ENCODE data around the gene TAC4. TPM values are rescaled to one million over a fixed set of nuclear protein-coding genes. Genes with fewer than 3 reads are reported as not detected.

Gene TAC4
- total and polyA plus RNA-seq, 2 experiments from 2014 or later, result 0.78 TPM; not detected in 1

DNA sequence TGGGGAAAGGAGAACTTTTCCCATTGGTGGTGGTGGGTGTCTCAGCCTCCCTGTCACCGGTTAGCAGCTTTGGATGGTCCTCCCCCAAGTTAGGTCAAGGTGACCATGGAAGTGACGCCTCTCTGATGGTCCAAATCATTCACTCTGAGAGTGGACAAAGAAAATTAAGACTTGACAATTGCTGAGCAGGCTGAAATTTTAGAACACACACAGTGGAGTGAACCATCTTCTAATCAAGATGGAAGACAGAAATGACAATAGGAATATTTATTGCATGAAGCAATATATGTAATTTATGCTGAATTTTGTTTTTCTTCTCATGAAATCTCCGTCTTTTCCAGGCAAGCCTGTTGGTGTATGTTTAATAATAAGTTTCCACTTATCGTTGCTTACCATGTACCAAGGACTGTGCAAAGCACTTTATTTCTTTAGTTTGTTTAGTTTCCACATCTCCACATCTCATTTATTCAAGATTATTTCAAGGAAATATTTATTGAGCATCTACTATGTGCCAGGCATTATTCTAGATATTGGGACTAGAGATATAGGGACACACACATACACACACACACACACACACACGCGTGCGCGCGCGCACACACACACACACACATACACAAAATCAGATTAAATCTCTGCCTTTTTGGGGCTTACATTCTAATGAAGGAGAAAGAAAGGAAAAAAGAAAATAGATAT lies 44.0 kb upstream of the TAC4 start:
- H3K27me3 ChIP-seq, result peaks cover 44% of the 10 kb centered on the region
- no peak for DNase-seq (ENCODE audit: low read depth in 1 of 2, low spot score in 1 of 2)
- no peaks in the 10 kb centered on the region for H3K36me3 ChIP-seq
- TF ChIP-seq, protein P1, sequence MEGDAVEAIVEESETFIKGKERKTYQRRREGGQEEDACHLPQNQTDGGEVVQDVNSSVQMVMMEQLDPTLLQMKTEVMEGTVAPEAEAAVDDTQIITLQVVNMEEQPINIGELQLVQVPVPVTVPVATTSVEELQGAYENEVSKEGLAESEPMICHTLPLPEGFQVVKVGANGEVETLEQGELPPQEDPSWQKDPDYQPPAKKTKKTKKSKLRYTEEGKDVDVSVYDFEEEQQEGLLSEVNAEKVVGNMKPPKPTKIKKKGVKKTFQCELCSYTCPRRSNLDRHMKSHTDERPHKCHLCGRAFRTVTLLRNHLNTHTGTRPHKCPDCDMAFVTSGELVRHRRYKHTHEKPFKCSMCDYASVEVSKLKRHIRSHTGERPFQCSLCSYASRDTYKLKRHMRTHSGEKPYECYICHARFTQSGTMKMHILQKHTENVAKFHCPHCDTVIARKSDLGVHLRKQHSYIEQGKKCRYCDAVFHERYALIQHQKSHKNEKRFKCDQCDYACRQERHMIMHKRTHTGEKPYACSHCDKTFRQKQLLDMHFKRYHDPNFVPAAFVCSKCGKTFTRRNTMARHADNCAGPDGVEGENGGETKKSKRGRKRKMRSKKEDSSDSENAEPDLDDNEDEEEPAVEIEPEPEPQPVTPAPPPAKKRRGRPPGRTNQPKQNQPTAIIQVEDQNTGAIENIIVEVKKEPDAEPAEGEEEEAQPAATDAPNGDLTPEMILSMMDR (IDR thresholded peaks at IDR 0.05; ENCODE audit: low read depth, low read length), result no peak
- H3K27ac ChIP-seq, result no peak overlapping the region
- H3K4me3 ChIP-seq, result no peak overlapping the region
- H3K9me3 ChIP-seq (ENCODE audit: low read depth), result no peaks in the 10 kb centered on the region
- H3K4me1 ChIP-seq (ENCODE audit: low read depth), result no peaks in the 10 kb centered on the region

DNA sequence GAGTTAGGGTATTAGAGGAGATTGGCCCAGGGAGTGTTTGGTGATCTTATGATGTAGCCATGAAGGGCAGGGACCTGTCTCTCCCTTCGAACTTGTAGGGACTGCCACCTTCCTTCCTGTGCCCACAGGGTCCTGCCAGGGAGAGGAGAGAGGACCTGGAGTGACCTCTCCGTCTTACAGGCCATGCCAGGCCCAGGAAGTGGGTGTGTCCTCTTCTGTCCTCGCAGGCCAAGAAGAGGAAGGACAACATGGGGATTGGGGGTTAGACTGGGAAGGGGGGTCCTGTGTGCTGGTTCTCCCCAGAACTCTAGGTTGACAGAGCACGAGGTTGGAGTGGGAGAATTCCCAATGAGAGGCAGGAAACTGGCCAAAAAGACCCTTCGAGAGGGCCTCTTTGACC lies 43.4 kb upstream of the TAC4 start:
- no peak overlapping the region for H3K4me3 ChIP-seq
- no peaks in the 10 kb centered on the region for H3K9me3 ChIP-seq (ENCODE audit: low read depth)
- H3K4me1 ChIP-seq (ENCODE audit: low read depth), result no peaks in the 10 kb centered on the region
- peaks cover 44% of the 10 kb centered on the region for H3K27me3 ChIP-seq
- no peak for DNase-seq (ENCODE audit: low read depth in 1 of 2, low spot score in 1 of 2)
- H3K36me3 ChIP-seq, result no peaks in the 10 kb centered on the region
- no peak overlapping the region for H3K27ac ChIP-seq
- TF ChIP-seq, protein P1 (IDR thresholded peaks at IDR 0.05; ENCODE audit: low read depth, low read length), result no peak

DNA sequence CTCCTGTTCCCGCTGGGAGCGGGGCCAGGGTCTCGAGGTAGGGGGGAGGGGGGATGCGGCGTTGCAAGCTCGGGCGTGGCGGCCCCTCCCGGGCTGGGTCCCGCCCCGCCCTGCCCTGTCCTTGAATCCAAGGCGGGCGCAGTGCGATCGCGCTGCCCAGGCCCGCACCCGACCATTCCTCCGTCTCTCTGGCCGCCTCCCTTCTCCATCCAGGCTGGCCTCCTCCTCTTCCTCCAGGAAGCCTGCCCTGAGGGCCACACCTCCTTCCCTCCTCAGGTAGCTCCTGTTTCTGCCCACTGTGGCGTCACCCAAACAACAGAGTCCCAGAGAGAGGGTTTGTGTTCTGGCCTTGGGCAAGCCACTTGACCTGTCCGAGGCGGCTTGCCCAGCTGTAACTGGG lies 43.0 kb upstream of the TAC4 start:
- H3K27me3 ChIP-seq, result peaks cover 44% of the 10 kb centered on the region
- no peaks in the 10 kb centered on the region for H3K4me1 ChIP-seq (ENCODE audit: low read depth)
- no peaks in the 10 kb centered on the region for H3K36me3 ChIP-seq
- no peak for DNase-seq (ENCODE audit: low read depth in 1 of 2, low spot score in 1 of 2)
- TF ChIP-seq, protein P1 (IDR thresholded peaks at IDR 0.05; ENCODE audit: low read depth, low read length), result no peak
- no peak overlapping the region for H3K27ac ChIP-seq
- H3K4me3 ChIP-seq, result no peak overlapping the region
- no peaks in the 10 kb centered on the region for H3K9me3 ChIP-seq (ENCODE audit: low read depth)

DNA sequence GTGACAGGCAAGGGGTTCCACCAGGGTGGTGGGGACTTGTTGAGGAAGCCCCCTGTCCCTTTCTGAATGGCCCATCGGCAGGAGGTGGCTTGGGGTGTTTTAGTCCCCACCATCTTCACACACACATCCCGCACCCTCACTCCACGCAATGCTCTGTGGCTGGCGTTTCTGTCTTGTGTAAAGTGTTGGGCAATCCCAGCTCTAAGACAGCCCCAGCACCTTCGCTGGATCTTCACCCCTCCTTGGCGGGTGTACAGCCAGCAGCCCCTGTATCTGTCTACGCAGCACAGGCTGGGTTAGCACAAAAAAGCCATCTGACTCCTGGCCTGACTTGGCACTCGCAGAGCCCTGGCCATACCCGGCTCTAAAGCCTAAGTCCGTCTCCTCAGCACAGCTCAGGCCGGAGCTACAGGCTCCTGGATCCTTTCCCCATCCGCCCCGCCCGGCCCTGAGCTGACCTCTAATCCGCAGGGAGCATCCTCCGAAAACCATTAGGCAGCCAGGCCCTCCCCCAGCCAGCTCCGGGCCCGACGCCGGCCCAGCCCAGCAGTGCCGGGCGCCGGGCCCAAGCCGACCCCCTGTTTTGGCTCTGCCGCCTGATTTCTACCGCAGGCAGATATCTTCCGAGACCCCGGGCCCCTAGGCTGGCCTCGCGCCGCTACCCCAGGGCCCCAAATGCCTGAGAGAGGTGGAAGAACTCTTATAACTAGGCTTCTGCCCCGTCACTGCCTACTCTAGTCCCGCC lies 42.4 kb upstream of the TAC4 start:
- peak in 1 of 2 donors; percentile 33 for DNase-seq (ENCODE audit: low read depth in 1 of 2, low spot score in 1 of 2)
- H3K4me3 ChIP-seq, result no peak overlapping the region
- no peaks in the 10 kb centered on the region for H3K9me3 ChIP-seq (ENCODE audit: low read depth)
- H3K36me3 ChIP-seq, result no peaks in the 10 kb centered on the region
- H3K27ac ChIP-seq, result no peak overlapping the region
- no peaks in the 10 kb centered on the region for H3K4me1 ChIP-seq (ENCODE audit: low read depth)
- TF ChIP-seq, protein P1 (IDR thresholded peaks at IDR 0.05; ENCODE audit: low read depth, low read length), result no peak
- peaks cover 44% of the 10 kb centered on the region for H3K27me3 ChIP-seq

- Histone ChIP-seq H3K4me1 (ENCODE audit: low read depth) (no peaks in the 10 kb centered on the region), H3K27ac (no peak overlapping the region), H3K27me3 (peaks cover 41% of the 10 kb centered on the region), H3K4me3 (no peak overlapping the region), H3K9me3 (ENCODE audit: low read depth) (no peaks in the 10 kb centered on the region), H3K36me3 (no peaks in the 10 kb centered on the region)
- TF ChIP-seq, protein P1 (IDR thresholded peaks at IDR 0.05; ENCODE audit: low read depth, low read length), result no peak
- DNase-seq (ENCODE audit: low read depth in 1 of 2, low spot score in 1 of 2), result no peak
These were observed 41.6 kb upstream of the TAC4 start for GRCh38 chr17:49889500-49889899.

All from cardiac muscle cell (in vitro differentiated cells and primary cell).